Transverse colon (tissue), 4 donors: ENCODE measurements around the gene RARB. TPM values are rescaled to one million over a fixed set of nuclear protein-coding genes. Genes with fewer than 3 reads are reported as not detected.

Experiments used
- DNase-seq: peaks from one replicate; pipeline ENCODE4 v3.0.0-alpha.2; 2019
- H3K27ac ChIP-seq, 4 donors: fragments of 200-600 bp; sonication (generic); 2 replicates each; pipeline ENCODE4 v1.5.1; 2016 to 2018; ENCODE audit warnings: inconsistent platforms in 4 of 4
- H3K27me3 ChIP-seq: fragments of 200-600 bp; sonication (generic); 2 replicates; pipeline ENCODE4 v1.5.1; 2017; ENCODE audit warnings: inconsistent platforms
- H3K36me3 ChIP-seq, 4 donors: fragments of 200-600 bp; sonication (generic); 2 replicates each; pipeline ENCODE4 v1.5.1; 2017 to 2019; ENCODE audit warnings: inconsistent platforms in 4 of 4
- H3K4me1 ChIP-seq, 4 donors: fragments of 200-600 bp; sonication (generic); 2 replicates each; pipeline ENCODE4 v1.5.1; 2017 to 2020; ENCODE audit warnings: inconsistent platforms in 4 of 4
- H3K4me3 ChIP-seq, 4 donors: fragments of 200-600 bp; sonication (generic); 1 replicate in 1 of 4; 2 replicates in 3 of 4; pipeline versions ENCODE4 v1.5.1 to v1.6.1; 2017 to 2019; ENCODE audit warnings: inconsistent platforms in 4 of 4
- H3K9me3 ChIP-seq, 2 donors: fragments of 200-600 bp; sonication (generic); 2 replicates each; pipeline ENCODE4 v1.5.1; 2017 to 2019; ENCODE audit warnings: inconsistent platforms in 2 of 2
- CTCF ChIP-seq, 5 experiments: fragments of 200-600 bp in 3 of 5; fragments of 450-650 bp in 2 of 5; sonication (generic) in 3 of 5; IDR thresholded peaks; 1 replicate in 2 of 5; 2 replicates in 3 of 5; pipeline ENCODE4 v1.5.1; 2016 to 2017; ENCODE audit warnings: antibody characterized with exemption in 5 of 5, inconsistent platforms in 3 of 5, mild to moderate bottlenecking in 2 of 5, moderate library complexity in 1 of 5
- EP300 ChIP-seq: sonication (generic); formaldehyde crosslinking; IDR thresholded peaks from one replicate; pipeline ENCODE4 v1.6.1; 2017; ENCODE audit warnings: antibody characterized with exemption, low read depth
- POLR2A ChIP-seq: fragments of 450-650 bp; IDR thresholded peaks from one replicate; pipeline ENCODE4 v1.6.1; 2016; ENCODE audit warnings: antibody characterized with exemption, mild to moderate bottlenecking, moderate library complexity
- POLR2AphosphoS5 ChIP-seq, 3 donors: sonication (generic); formaldehyde crosslinking; IDR thresholded peaks; one replicate each; pipeline ENCODE4 v1.6.1; 2016; ENCODE audit warnings: antibody characterized with exemption in 3 of 3
- WGBS, 2 donors: methylation state at CpG; one replicate each; pipeline ENCODE4 v1.1.5; 2018; ENCODE audit warnings: low coverage in 1 of 2; 5-methylcytosine and 5-hydroxymethylcytosine counted together
- in situ Hi-C, 4 donors: fragments of 200-750 bp; cut with MboI; loops; one replicate each; pipeline versions ENCODE4 v1.15.0 to v1.15.1; 2017; ENCODE audit warnings: low sequenced_read_pairs in 3 of 4, low pct_ligation_motif_present in 1 of 4, low pct_unique_long_range_greater_than_20kb in 1 of 4
- intact Hi-C: fragments of 100-400 bp; cut with DNase I; formaldehyde crosslinking; loops from one replicate; pipeline ENCODE4 v1.15.1; 2023; ENCODE audit warnings: low total_unique reads
- total RNA-seq, 4 donors: library from RNA; depleted of rRNA; stranded (reverse); fragments of >200 nt; gene quantifications; one replicate each; pipeline ENCODE4 v1.1.0, GENCODE V29; 2016

Gene RARB
- total RNA-seq, 4 donors from 2014 or later: 2.4 to 4.5 (median 2.9) TPM; not detected in 1

DNA sequence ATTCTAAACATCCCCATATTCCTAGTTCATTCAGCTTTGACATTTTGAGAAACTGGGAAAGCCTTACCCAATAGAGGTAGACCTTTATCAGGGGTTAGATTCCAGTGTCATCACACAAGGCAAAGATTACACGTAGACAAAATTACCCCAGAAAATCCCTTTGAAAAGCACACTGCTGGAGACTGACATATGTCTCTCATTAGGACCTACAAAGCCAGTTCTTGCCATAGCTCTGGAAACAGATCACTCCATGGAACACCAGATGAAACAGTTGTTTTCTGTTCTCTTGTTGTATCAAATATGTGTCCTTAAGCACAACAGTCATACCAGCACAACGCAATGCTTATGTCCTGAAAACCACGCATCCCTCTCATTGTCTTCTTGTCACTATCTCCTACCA is 44.7 kb downstream of the RARB start:
- no peak overlapping the region for H3K4me3 ChIP-seq
- in situ Hi-C loops (no loop called here), intact Hi-C loops (no loop called here)
- no peaks in the 10 kb centered on the region for H3K9me3 ChIP-seq
- H3K27me3 ChIP-seq: no peaks in the 10 kb centered on the region
- peak overlapping the region in 1 of 4 donors; percentile 30 for H3K27ac ChIP-seq
- H3K4me1 ChIP-seq: peaks cover 0 to 31% (median 11%) of the 10 kb centered on the region in 4 donors
- no peaks in the 10 kb centered on the region for H3K36me3 ChIP-seq
- TF ChIP-seq CTCF (IDR thresholded peaks at IDR 0.05): no peak
- no peak for TF ChIP-seq POLR2AphosphoS5 (IDR thresholded peaks at IDR 0.05)
- TF ChIP-seq EP300: no peak
- TF ChIP-seq POLR2A: no peak
- no peak for DNase-seq
- 89 to 92% methylated on average over 3 of the region's 3 CpGs for WGBS, 2 donors

DNA sequence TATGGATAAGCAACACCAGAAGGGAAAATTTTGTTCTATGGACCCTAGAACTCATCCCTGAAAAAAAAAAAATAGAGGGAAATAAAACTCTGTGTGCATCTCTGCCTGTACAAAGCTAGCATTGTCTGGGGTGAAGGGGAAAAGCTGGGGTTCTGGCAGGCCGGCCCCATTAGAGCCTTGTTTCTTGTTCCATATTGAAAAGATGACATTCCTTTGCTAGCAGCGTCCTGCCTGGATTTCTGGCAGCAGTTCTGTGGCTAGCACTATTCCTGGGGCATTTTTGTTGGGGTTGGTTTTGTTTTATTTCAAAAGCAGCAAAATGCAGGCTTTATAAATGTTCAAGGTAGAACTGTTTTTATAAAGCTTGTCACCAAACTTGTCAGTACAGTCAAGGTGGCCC is 45.2 kb downstream of the RARB start:
- in situ Hi-C loops: no loop called here
- 75 to 78% methylated on average over 1 to 2 of the region's 2 CpGs for WGBS, 2 donors
- Histone ChIP-seq H3K9me3 (no peaks in the 10 kb centered on the region), H3K27ac (peak overlapping the region in 2 of 4 donors; percentile 30 to 37), H3K36me3 (no peaks in the 10 kb centered on the region), H3K27me3 (no peaks in the 10 kb centered on the region), H3K4me1 (peaks cover 0 to 29% (median 11%) of the 10 kb centered on the region in 4 donors), H3K4me3 (no peak overlapping the region)
- TF ChIP-seq CTCF (IDR thresholded peaks at IDR 0.05) (no peak), POLR2A (no peak), POLR2AphosphoS5 (IDR thresholded peaks at IDR 0.05) (no peak), EP300 (no peak)
- intact Hi-C loops: no loop called here
- no peak for DNase-seq

DNA sequence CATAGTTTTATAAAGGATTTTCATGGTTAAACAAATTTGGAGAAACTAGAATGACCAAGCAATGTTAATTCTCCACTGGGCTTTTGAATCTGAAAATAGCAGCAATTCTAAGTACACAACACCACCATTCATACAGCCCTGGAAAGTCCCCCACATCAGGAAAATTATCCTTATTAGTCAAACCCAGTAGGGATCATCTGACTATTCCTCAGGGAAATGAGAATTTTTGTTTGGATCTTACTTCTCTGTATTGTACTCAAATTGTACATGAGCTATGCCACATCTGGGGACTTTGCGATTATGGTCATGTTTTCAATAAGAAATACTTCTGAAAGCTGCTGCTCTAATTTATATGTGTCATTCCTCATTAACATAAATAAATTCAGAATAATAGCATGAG is 46.0 kb downstream of the RARB start:
- Histone ChIP-seq H3K36me3 (no peaks in the 10 kb centered on the region), H3K4me3 (no peak overlapping the region), H3K27ac (peak overlapping the region in 2 of 4 donors; percentile 30 to 37), H3K27me3 (no peaks in the 10 kb centered on the region), H3K4me1 (peaks cover 0 to 23% (median 11%) of the 10 kb centered on the region in 4 donors), H3K9me3 (no peaks in the 10 kb centered on the region)
- no peak for DNase-seq
- in situ Hi-C loops: no loop called here
- TF ChIP-seq CTCF (IDR thresholded peaks at IDR 0.05) (no peak), POLR2A (no peak), EP300 (no peak), POLR2AphosphoS5 (IDR thresholded peaks at IDR 0.05) (no peak)
- WGBS, 2 donors: 92 to 100% methylated on average over 1 of the region's 1 CpG
- intact Hi-C loops: no loop called here

DNA sequence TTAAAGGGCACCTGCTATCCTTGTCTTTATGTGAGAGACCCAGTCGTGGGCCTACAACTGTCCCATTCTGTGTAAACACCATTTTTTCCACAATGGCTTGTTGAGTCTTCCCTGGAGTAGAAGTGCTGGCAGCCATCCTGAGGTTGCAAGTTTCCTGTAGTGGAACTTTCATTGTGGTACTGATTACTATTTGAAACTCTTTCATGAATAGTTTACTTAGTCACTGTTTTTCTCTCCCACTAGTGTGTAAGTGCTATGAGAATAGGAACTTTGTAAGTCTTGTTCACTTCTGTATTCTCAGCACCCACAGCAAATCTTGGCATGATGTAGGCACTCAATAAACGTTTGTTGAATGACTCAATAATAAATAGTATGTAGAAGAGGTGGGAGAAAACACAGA is 48.6 kb downstream of the RARB start:
- no peaks in the 10 kb centered on the region for H3K36me3 ChIP-seq
- DNase-seq: no peak
- TF ChIP-seq EP300 (no peak), POLR2AphosphoS5 (IDR thresholded peaks at IDR 0.05) (no peak), CTCF (IDR thresholded peaks at IDR 0.05) (no peak), POLR2A (no peak)
- H3K9me3 ChIP-seq: no peaks in the 10 kb centered on the region
- H3K27ac ChIP-seq: no peak overlapping the region
- intact Hi-C loops (no loop called here), in situ Hi-C loops (no loop called here)
- no peak overlapping the region for H3K4me3 ChIP-seq
- peaks cover 0 to 5% (median 4%) of the 10 kb centered on the region in 4 donors for H3K4me1 ChIP-seq
- WGBS, 2 donors: 31 to 53% methylated on average over 2 of the region's 2 CpGs
- no peaks in the 10 kb centered on the region for H3K27me3 ChIP-seq
